PFSK-1 (cell line): ENCODE data around the gene PLA2G4D.

Source experiments
- POLR2AphosphoS5 ChIP-seq: IDR thresholded peaks from 2 replicates; pipeline ENCODE4 v1.6.1; 2012; ENCODE audit warnings: low read depth, mild to moderate bottlenecking, control low read depth, low read length, moderate library complexity
- REST ChIP-seq, 2 experiments: IDR thresholded peaks; 2 replicates each; pipeline versions ENCODE4 v1.6.1 to v1.8.0; 2011 to 2012; ENCODE audit warnings: low read depth in 2 of 2, low read length in 2 of 2, control low read depth in 1 of 2, inconsistent platforms in 1 of 2, mild to moderate bottlenecking in 1 of 2, moderate library complexity in 1 of 2; ENCODE audit not compliant: insufficient read depth in 1 of 2
- SIN3A ChIP-seq: IDR thresholded peaks from 2 replicates; pipeline ENCODE4 v1.6.1; 2012; ENCODE audit warnings: mild to moderate bottlenecking, low read length, moderate library complexity, borderline replicate concordance; ENCODE audit not compliant: insufficient read depth
- TAF1 ChIP-seq: IDR thresholded peaks from 2 replicates; pipeline ENCODE4 v1.6.1; 2012; ENCODE audit warnings: low read length, control low read depth, borderline replicate concordance; ENCODE audit not compliant: insufficient read depth

DNA sequence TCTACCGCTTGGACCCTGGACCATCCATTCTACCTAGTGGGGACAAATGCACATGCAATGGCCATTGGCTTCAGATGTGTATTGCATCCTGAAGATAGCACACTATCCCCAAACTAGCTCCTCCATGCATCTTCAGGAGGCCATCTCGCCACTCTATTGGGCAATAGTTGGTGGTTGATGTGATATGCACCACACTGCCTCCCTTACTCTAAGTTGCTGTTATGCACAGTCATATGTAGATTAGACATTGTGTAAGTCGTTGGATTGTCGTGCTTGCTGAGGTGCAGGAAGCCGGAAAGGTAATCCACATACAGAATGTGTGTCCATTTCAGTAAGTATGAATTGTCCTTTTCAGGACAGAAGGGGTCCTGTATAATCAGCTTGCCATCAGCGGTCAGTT is 26.7 kb upstream of the PLA2G4D start:
- TF ChIP-seq SIN3A: no peak
- no peak for TF ChIP-seq POLR2AphosphoS5
- no peak for TF ChIP-seq REST (IDR thresholded peaks at IDR 0.05; ENCODE audit: insufficient read depth in 1 of 2, low read depth in 2 of 2, low read length in 2 of 2)
- TF ChIP-seq TAF1: no peak
